Measurements from ENCODE around the gene CD1E.

Gene CD1E

DNA sequence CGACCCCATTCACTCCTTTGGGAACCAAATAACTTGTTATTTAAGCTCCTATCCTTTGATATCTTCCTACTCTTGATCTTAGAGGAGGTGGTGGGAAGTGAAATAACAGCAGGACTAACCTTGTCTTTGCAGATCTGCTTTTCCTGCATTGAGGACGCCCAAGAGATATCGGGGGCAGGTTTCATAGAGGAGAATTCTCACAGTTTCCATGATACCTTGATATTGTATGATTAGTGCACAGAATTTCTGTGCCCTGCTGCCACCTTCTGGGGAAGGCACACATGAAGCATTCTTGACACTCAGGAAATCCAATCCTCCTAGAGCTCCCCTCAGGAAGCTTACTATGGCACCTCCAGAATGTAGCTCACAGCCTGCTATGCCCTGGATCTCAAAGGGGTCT lies 24.0 kb upstream of the CD1E start:
- Histone ChIP-seq H3K4me3 (ENCODE audit: low read depth, low read length) (no peak overlapping the region), H3K27ac (ENCODE audit: extremely low read depth, low read depth, low read length) (no peak overlapping the region), H3K9me3 (ENCODE audit: control insufficient read depth, insufficient read depth, low read depth, low read length) (no peaks in the 10 kb centered on the region), H3K4me1 (ENCODE audit: control insufficient read depth, insufficient read depth, low read length) (no peaks in the 10 kb centered on the region), H3K36me3 (ENCODE audit: control insufficient read depth in 2 of 2, insufficient read depth in 1 of 2, low read length in 2 of 2) (no peaks in the 10 kb centered on the region)
- ChIA-PET POLR2A (no interaction called here), CTCF (interaction anchor here (0.5 kb wide), 1 partner anchor 365 kb away, joined by 3 read pairs; no protein-coding TSS in a partner anchor)
- TF ChIP-seq ZNF830 (tag by site-specific recombination; IDR thresholded peaks at IDR 0.05; ENCODE audit: low read depth) (no peak), ZNF544 (tag by site-specific recombination; IDR thresholded peaks at IDR 0.05) (no peak), ZNF112 (tag by site-specific recombination; IDR thresholded peaks at IDR 0.05) (no peak), ZNF423 (tag by site-specific recombination; IDR thresholded peaks at IDR 0.05) (no peak), ZNF169 (tag by site-specific recombination; IDR thresholded peaks at IDR 0.05) (no peak), SALL2 (tag by site-specific recombination; IDR thresholded peaks at IDR 0.05; ENCODE audit: borderline replicate concordance) (no peak), ZNF132 (tag by site-specific recombination; IDR thresholded peaks at IDR 0.05; ENCODE audit: borderline replicate concordance) (no peak)

DNA sequence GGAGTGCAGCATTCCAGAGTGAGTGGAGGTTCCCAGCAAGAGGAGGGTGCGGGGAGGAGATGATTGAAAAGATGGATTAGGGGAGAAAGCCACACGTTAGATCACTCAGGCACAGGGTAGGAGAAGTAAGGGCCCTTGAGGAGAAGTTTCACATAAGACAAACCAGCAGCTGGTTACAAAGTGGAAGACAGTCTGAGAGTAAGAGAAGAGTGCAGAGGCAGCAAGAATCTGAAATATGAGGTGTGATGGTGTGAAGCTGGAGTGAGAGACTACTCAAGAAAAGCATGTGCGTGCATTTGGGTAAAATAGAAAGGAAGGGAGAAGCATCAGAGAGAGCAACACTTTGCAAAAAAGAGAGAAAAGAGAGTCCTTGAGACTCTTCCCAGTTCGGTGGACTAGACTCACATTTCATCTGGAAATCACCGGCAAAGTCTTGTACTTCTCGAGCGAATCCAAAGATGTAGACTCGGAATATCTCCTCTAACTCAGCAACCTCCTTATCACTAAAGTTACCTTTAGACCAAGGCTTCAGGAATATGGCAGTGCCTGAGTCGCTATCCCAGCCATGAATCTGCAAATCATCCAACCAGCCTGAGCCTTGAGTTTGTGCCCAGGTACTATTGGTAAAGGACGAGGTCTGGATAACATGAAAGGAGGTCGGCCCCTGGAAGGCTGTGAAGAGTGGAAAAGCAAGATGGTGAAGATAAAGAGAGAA lies 23.1 kb upstream of the CD1E start:
- ChIA-PET POLR2A (no interaction called here), CTCF (no interaction called here)
- Histone ChIP-seq H3K27ac (ENCODE audit: extremely low read depth, low read depth, low read length) (no peak overlapping the region), H3K36me3 (ENCODE audit: control insufficient read depth in 2 of 2, insufficient read depth in 1 of 2, low read length in 2 of 2) (no peaks in the 10 kb centered on the region), H3K4me3 (ENCODE audit: low read depth, low read length) (no peak overlapping the region), H3K4me1 (ENCODE audit: control insufficient read depth, insufficient read depth, low read length) (no peaks in the 10 kb centered on the region), H3K9me3 (ENCODE audit: control insufficient read depth, insufficient read depth, low read depth, low read length) (no peaks in the 10 kb centered on the region)
- TF ChIP-seq, protein P1, sequence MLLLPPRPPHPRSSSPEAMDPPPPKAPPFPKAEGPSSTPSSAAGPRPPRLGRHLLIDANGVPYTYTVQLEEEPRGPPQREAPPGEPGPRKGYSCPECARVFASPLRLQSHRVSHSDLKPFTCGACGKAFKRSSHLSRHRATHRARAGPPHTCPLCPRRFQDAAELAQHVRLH (tag by site-specific recombination; IDR thresholded peaks at IDR 0.05): no peak
- TF ChIP-seq, protein P2, sequence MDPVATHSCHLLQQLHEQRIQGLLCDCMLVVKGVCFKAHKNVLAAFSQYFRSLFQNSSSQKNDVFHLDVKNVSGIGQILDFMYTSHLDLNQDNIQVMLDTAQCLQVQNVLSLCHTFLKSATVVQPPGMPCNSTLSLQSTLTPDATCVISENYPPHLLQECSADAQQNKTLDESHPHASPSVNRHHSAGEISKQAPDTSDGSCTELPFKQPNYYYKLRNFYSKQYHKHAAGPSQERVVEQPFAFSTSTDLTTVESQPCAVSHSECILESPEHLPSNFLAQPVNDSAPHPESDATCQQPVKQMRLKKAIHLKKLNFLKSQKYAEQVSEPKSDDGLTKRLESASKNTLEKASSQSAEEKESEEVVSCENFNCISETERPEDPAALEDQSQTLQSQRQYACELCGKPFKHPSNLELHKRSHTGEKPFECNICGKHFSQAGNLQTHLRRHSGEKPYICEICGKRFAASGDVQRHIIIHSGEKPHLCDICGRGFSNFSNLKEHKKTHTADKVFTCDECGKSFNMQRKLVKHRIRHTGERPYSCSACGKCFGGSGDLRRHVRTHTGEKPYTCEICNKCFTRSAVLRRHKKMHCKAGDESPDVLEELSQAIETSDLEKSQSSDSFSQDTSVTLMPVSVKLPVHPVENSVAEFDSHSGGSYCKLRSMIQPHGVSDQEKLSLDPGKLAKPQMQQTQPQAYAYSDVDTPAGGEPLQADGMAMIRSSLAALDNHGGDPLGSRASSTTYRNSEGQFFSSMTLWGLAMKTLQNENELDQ (tag by site-specific recombination; IDR thresholded peaks at IDR 0.05; ENCODE audit: low read depth): no peak
- no peak for TF ChIP-seq WT1 (tag by site-specific recombination; IDR thresholded peaks at IDR 0.05)
- TF ChIP-seq ZNF10 (tag by site-specific recombination; IDR thresholded peaks at IDR 0.05): no peak
- TF ChIP-seq INSM2 (tag by site-specific recombination; IDR thresholded peaks at IDR 0.05): no peak
- no peak for TF ChIP-seq EGR2 (tag by site-specific recombination; IDR thresholded peaks at IDR 0.05; ENCODE audit: low read depth)
- no peak for TF ChIP-seq BCL6B (tag by site-specific recombination; IDR thresholded peaks at IDR 0.05)
- no peak for TF ChIP-seq ZNF2 (tag by site-specific recombination; IDR thresholded peaks at IDR 0.05)
- no peak for TF ChIP-seq ZBTB8A (tag by site-specific recombination; IDR thresholded peaks at IDR 0.05)
- no peak for TF ChIP-seq ZNF155 (tag by site-specific recombination; IDR thresholded peaks at IDR 0.05)

DNA sequence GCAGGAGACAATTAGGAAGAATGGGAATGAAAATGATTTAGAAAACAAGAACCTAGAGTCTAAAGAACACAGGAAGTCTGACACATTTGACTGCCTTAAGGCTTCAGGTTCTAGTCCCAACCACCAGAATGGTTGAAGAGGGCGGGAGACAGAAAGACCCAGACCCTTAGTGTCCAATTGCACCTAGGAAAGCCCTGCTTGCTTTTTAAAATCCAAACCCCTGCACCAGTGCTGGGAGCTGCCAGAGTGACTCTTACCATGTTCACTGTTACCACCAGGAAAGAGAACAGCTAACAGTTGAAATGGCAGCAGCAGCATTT lies 22.6 kb upstream of the CD1E start:
- H3K4me3 ChIP-seq (ENCODE audit: low read depth, low read length): no peak overlapping the region
- no peaks in the 10 kb centered on the region for H3K4me1 ChIP-seq (ENCODE audit: control insufficient read depth, insufficient read depth, low read length)
- no peaks in the 10 kb centered on the region for H3K36me3 ChIP-seq (ENCODE audit: control insufficient read depth in 2 of 2, insufficient read depth in 1 of 2, low read length in 2 of 2)
- ChIA-PET CTCF (no interaction called here), POLR2A (no interaction called here)
- H3K9me3 ChIP-seq (ENCODE audit: control insufficient read depth, insufficient read depth, low read depth, low read length): no peaks in the 10 kb centered on the region
- no peak overlapping the region for H3K27ac ChIP-seq (ENCODE audit: extremely low read depth, low read depth, low read length)
- TF ChIP-seq, protein P3, sequence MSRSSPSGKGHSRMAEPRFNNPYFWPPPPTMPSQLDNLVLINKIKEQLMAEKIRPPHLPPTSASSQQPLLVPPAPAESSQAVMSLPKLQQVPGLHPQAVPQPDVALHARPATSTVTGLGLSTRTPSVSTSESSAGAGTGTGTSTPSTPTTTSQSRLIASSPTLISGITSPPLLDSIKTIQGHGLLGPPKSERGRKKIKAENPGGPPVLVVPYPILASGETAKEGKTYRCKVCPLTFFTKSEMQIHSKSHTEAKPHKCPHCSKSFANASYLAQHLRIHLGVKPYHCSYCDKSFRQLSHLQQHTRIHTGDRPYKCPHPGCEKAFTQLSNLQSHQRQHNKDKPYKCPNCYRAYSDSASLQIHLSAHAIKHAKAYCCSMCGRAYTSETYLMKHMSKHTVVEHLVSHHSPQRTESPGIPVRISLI (tag by site-specific recombination; IDR thresholded peaks at IDR 0.05): no peak
- TF ChIP-seq ZNF560 (tag by site-specific recombination; IDR thresholded peaks at IDR 0.05; ENCODE audit: borderline replicate concordance): no peak
- no peak for TF ChIP-seq ZNF670 (tag by site-specific recombination; IDR thresholded peaks at IDR 0.05; ENCODE audit: low read depth)
- no peak for TF ChIP-seq HOXA7 (CRISPR knock-in tag; IDR thresholded peaks at IDR 0.05; ENCODE audit: borderline replicate concordance)
- TF ChIP-seq GLIS1 (tag by site-specific recombination; IDR thresholded peaks at IDR 0.05): no peak
- no peak for TF ChIP-seq ZNF248 (tag by site-specific recombination; IDR thresholded peaks at IDR 0.05)
- TF ChIP-seq, protein P2 (tag by site-specific recombination; IDR thresholded peaks at IDR 0.05; ENCODE audit: low read depth): no peak
